ENCODE results near the gene TSPYL6. TPM values are rescaled to one million over a fixed set of nuclear protein-coding genes. Genes with fewer than 3 reads are reported as not detected.

The TSPYL6 gene
- total RNA-seq: under 0.01 TPM in 1 of 2 replicates, not detected in the other

GRCh38 chr2:54256091-54256694 lies at the start of gene TSPYL6:
Gene TSPYL6, minus strand, starts transcription at chr2:54256229. Its CDS starts 78 bp downstream, at chr2:54256151.

Other genes with a start within 250 kb of the TSPYL6 start
- gene ACYP2, start 140.6 kb downstream of the TSPYL6 start, total RNA-seq: 11.6 and 26.3 TPM in 2 replicates
- 365 and 370 TPM in 2 replicates for gene SPTBN1, start 200.1 kb upstream of the TSPYL6 start, total RNA-seq